ENCODE measurements around the gene CAMK1G.

- TF ChIP-seq RARB (CRISPR knock-in tag; IDR thresholded peaks at IDR 0.05), result no peak
- TF ChIP-seq GLIS3 (CRISPR knock-in tag; IDR thresholded peaks at IDR 0.05), result no peak
Measured at GRCh38 chr1:209603877-209604276, 20.4 kb downstream of the CAMK1G start.

Measured in SK-N-SH treated with all-trans-retinoic acid at 6 μM for 48 hours (cell line).